CD4-positive, alpha-beta T cell (primary cell): ENCODE measurements around the gene BUD23. TPM values are rescaled to one million over a fixed set of nuclear protein-coding genes. Genes with fewer than 3 reads are reported as not detected.

Experiments used
- ATAC-seq: fragments of 200-7000 bp; cut with Tn5 transposase; one replicate; pipeline ENCODE4 v1.10.0; 2022; ENCODE audit warnings: mild to moderate bottlenecking; ENCODE audit not compliant: poor library complexity
- CTCF ChIA-PET: fragments of 350-600 bp; sonication (Branson Sonifier 250); formaldehyde crosslinking; loops from one replicate; lab custom pipeline; 2021; ENCODE audit warnings: antibody characterized with exemption, inconsistent platforms; lab: Charles Lee
- POLR2A ChIA-PET: fragments of 350-600 bp; sonication (Branson Sonifier 250); formaldehyde crosslinking; loops from one replicate; lab custom pipeline; 2021; ENCODE audit warnings: antibody characterized with exemption, inconsistent platforms; lab: Charles Lee
- DNase-seq, 14 experiments: peaks; one replicate each; pipeline ENCODE4 v3.0.0-alpha.2; 2013 to 2020; ENCODE audit warnings: mixed read lengths in 2 of 14
- H3K27ac ChIP-seq, 2 donors: one replicate each; pipeline versions ENCODE4 v1.5.1 to v1.7.0; 2013; ENCODE audit warnings: low read length in 2 of 2, low read depth in 1 of 2, mild to moderate bottlenecking in 1 of 2
- H3K27me3 ChIP-seq, 2 experiments: 1 replicate in 1 of 2; 2 replicates in 1 of 2; pipeline versions ENCODE4 v1.6.1 to v1.7.0; 2013; ENCODE audit warnings: low read length in 2 of 2, control low read depth in 1 of 2, mild to moderate bottlenecking in 1 of 2, moderate library complexity in 1 of 2; ENCODE audit not compliant: insufficient read depth in 2 of 2, control insufficient read depth in 1 of 2
- H3K36me3 ChIP-seq: one replicate; pipeline ENCODE4 v1.6.1; 2013; ENCODE audit warnings: low read length, control low read depth; ENCODE audit not compliant: insufficient read depth
- H3K4me1 ChIP-seq: one replicate; pipeline ENCODE4 v1.6.1; 2013; ENCODE audit warnings: low read length, control low read depth; ENCODE audit not compliant: insufficient read depth
- H3K4me3 ChIP-seq: one replicate; pipeline ENCODE4 v1.5.1; 2013; ENCODE audit warnings: mild to moderate bottlenecking, low read length, moderate library complexity
- H3K9me3 ChIP-seq, 2 experiments: 1 replicate in 1 of 2; 2 replicates in 1 of 2; pipeline versions ENCODE4 v1.6.1 to v1.7.0; 2013; ENCODE audit warnings: low read length in 2 of 2, mild to moderate bottlenecking in 2 of 2, control low read depth in 1 of 2, moderate library complexity in 1 of 2; ENCODE audit not compliant: control insufficient read depth in 1 of 2, insufficient read depth in 1 of 2
- H3K27ac Mint-ChIP-seq: one replicate; pipeline ENCODE4 v1.8.0; 2020; ENCODE audit warnings: mixed read lengths
- H3K27me3 Mint-ChIP-seq: one replicate; pipeline ENCODE4 v1.8.0; 2021; ENCODE audit warnings: mixed read lengths
- H3K36me3 Mint-ChIP-seq: one replicate; pipeline ENCODE4 v1.8.0; 2021; ENCODE audit warnings: low read depth, mixed read lengths
- H3K4me1 Mint-ChIP-seq: one replicate; pipeline ENCODE4 v1.8.0; 2021; ENCODE audit warnings: low read depth, mixed read lengths
- H3K4me3 Mint-ChIP-seq: one replicate; pipeline ENCODE4 v1.8.0; 2020; ENCODE audit warnings: mild to moderate bottlenecking, mixed read lengths
- H3K9me3 Mint-ChIP-seq: one replicate; pipeline ENCODE4 v1.8.0; 2020; ENCODE audit warnings: mixed read lengths
- CTCF ChIP-seq: fragments of 200-600 bp; IDR thresholded peaks from one replicate; pipeline ENCODE4 v1.8.0; 2022; ENCODE audit warnings: antibody characterized with exemption, mild to moderate bottlenecking
- intact Hi-C, 2 experiments: fragments of 100-400 bp; cut with DNase I in 1 of 2; cut with micrococcal nuclease in 1 of 2; formaldehyde crosslinking; loops; one replicate each; pipeline versions ENCODE4 v1.15.1 to v1.9.0; 2023 to 2025; cut with DNase I, micrococcal nuclease
- total RNA-seq, 174 experiments: library from RNA in 2 of 174; stranded (reverse) in 2 of 174; gene quantifications; one replicate each; pipeline ENCODE4 v1.2.3 and lab custom pipeline; 2021 to 2026

Gene BUD23
- total RNA-seq, 2 experiments from 2014 or later: 96.1 to 103 TPM

DNA sequence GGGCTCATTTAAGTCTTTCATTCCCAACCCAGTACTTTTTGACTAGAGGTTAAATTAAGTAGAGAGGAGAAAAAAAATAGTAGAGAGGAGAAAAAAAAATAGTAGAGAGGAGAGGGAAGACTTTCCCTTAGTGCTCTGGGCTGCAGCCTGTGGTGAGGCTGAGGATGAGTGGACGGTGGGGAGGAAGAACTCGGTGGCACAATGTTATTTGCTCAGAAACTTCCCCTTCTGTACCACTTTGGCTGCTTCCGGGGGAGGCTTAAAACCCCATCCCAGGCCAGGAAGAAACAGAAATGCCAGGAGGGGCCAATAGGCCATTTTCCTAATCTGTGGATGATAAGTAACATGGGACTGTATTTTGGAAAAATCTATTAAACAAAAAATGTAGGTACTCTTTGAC is 44.5 kb upstream of the BUD23 start:
- ChIA-PET POLR2A (no interaction called here), CTCF (interaction anchor here (1.3 kb wide), 1 partner anchor 32 kb away, joined by 4 read pairs; no protein-coding TSS in a partner anchor)
- H3K4me1 Mint-ChIP-seq: no peaks in the 10 kb centered on the region
- H3K4me3 Mint-ChIP-seq: no peak overlapping the region
- ATAC-seq (no peak), DNase-seq (no peak)
- no peaks in the 10 kb centered on the region for H3K36me3 ChIP-seq
- H3K4me3 ChIP-seq: no peak overlapping the region
- peaks cover 15 to 22% of the 10 kb centered on the region in 2 experiments for H3K9me3 ChIP-seq
- no peak overlapping the region for H3K27ac ChIP-seq
- H3K27ac Mint-ChIP-seq: no peak overlapping the region
- H3K9me3 Mint-ChIP-seq: no peaks in the 10 kb centered on the region
- peaks cover 7 to 13% of the 10 kb centered on the region in 2 experiments for H3K27me3 ChIP-seq
- intact Hi-C loops: no loop called here
- H3K27me3 Mint-ChIP-seq: peaks cover 28% of the 10 kb centered on the region
- TF ChIP-seq CTCF: no peak
- no peaks in the 10 kb centered on the region for H3K36me3 Mint-ChIP-seq
- no peaks in the 10 kb centered on the region for H3K4me1 ChIP-seq

DNA sequence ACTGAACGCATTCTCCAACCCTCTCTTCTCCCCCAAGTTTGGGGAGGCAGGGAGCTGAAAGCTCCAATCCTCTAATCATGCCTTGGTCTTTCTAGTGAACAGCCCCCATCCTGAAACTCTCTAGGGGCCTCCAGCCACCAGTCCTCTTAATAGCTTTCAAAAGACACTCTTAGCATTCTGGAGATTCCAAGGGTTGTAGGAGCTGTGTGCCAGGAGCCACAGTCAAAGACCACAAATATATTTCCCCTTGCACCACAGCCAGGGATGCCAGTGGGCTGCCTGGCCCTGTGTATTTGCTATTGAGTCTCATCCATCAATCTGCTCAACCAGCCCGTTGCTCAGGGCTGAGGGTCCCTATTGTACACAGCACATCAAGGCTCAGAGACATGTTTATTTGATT is 40.6 kb upstream of the BUD23 start:
- DNase-seq (no peak), ATAC-seq (no peak)
- peaks cover 40% of the 10 kb centered on the region for H3K27me3 Mint-ChIP-seq
- H3K4me3 Mint-ChIP-seq: no peak overlapping the region
- no peaks in the 10 kb centered on the region for H3K9me3 Mint-ChIP-seq
- Histone ChIP-seq H3K4me3 (no peak overlapping the region), H3K9me3 (peaks cover 15 to 27% of the 10 kb centered on the region in 2 experiments), H3K4me1 (peaks cover 6% of the 10 kb centered on the region), H3K27ac (no peak overlapping the region), H3K36me3 (no peaks in the 10 kb centered on the region), H3K27me3 (peaks cover 24 to 27% of the 10 kb centered on the region in 2 experiments)
- TF ChIP-seq CTCF: no peak
- CTCF ChIA-PET: no interaction called here
- H3K27ac Mint-ChIP-seq: no peak overlapping the region
- POLR2A ChIA-PET: no interaction called here
- intact Hi-C loops: no loop called here
- H3K4me1 Mint-ChIP-seq: no peaks in the 10 kb centered on the region
- H3K36me3 Mint-ChIP-seq: no peaks in the 10 kb centered on the region

- H3K27ac Mint-ChIP-seq: no peak overlapping the region
- ChIA-PET CTCF (no interaction called here), POLR2A (no interaction called here)
- peaks cover 34 to 42% of the 10 kb centered on the region in 2 experiments for H3K27me3 ChIP-seq
- peaks cover 6% of the 10 kb centered on the region for H3K4me1 Mint-ChIP-seq
- no peaks in the 10 kb centered on the region for H3K9me3 Mint-ChIP-seq
- no peaks in the 10 kb centered on the region for H3K36me3 ChIP-seq
- DNase-seq (no peak), ATAC-seq (no peak)
- peaks cover 15 to 33% of the 10 kb centered on the region in 2 experiments for H3K9me3 ChIP-seq
- H3K36me3 Mint-ChIP-seq: no peaks in the 10 kb centered on the region
- H3K27me3 Mint-ChIP-seq: peaks cover 56% of the 10 kb centered on the region
- H3K4me1 ChIP-seq: peaks cover 10% of the 10 kb centered on the region
- no peak overlapping the region for H3K27ac ChIP-seq
- no peak overlapping the region for H3K4me3 Mint-ChIP-seq
- intact Hi-C loops: loop anchor here in 1 of 2 experiments (5.0 kb wide), 1 partner anchor 83 kb away; no protein-coding TSS in a partner anchor
- TF ChIP-seq CTCF: no peak
- H3K4me3 ChIP-seq: no peak overlapping the region
These were observed 38.6 kb upstream of the BUD23 start for GRCh38 chr7:73644688-73645286.
